NCI-H2196 treated with DMSO at 0.1 percent for 48 hours (cell line): ENCODE measurements around the gene ZNF521.
"Not testable (repeated sequence)": the region's sequence is repeated elsewhere in the genome, so short reads cannot be mapped to it uniquely, and the experiment has no call there.

Experiments used
- DNase-seq: peaks from one replicate; lab custom pipeline; 2025; ENCODE audit not compliant: unreplicated experiment; lab: John Stamatoyannopoulos, UW

ZNF521 gene

GRCh38 chr18:25043104-25043503, 308.9 kb downstream of the ZNF521 start:
- no peak for DNase-seq

GRCh38 chr18:25042641-25043051, 309.3 kb downstream of the ZNF521 start:
- DNase-seq = no peak

GRCh38 chr18:25039781-25040180, 312.2 kb downstream of the ZNF521 start:
- no peak for DNase-seq

- no peak for DNase-seq
Observed at GRCh38 chr18:25038261-25038660, 313.7 kb downstream of the ZNF521 start.

- no peak for DNase-seq
Observed at GRCh38 chr18:25033747-25034471, 318.1 kb downstream of the ZNF521 start.

- DNase-seq = not testable (repeated sequence)
Observed at GRCh38 chr18:25033175-25033574, 318.8 kb downstream of the ZNF521 start.

- DNase-seq = no peak
Observed at GRCh38 chr18:25029802-25030201, 322.2 kb downstream of the ZNF521 start.

- no peak for DNase-seq
Observed at GRCh38 chr18:25019931-25020330, 332.0 kb downstream of the ZNF521 start.

GRCh38 chr18:25019086-25019860, 332.7 kb downstream of the ZNF521 start:
- DNase-seq = no peak

GRCh38 chr18:25016666-25017065, 335.3 kb downstream of the ZNF521 start:
- DNase-seq = no peak

- no peak for DNase-seq
Observed at GRCh38 chr18:25016181-25016580, 335.8 kb downstream of the ZNF521 start.
